Activated CD4-positive, CD25-positive, alpha-beta regulatory T cell treated with anti-CD3 and anti-CD28 coated beads, Interleukin-2, amount 50 U/mL, for 72 hours (primary cell): ENCODE measurements around the gene ZBTB7C.
A peak's percentile ranks its signal among the peaks of the same experiment; 100 is the strongest.

ENCODE experiments used
- DNase-seq: peaks from one replicate; pipeline ENCODE4 v3.0.0; 2021

Gene ZBTB7C

DNA sequence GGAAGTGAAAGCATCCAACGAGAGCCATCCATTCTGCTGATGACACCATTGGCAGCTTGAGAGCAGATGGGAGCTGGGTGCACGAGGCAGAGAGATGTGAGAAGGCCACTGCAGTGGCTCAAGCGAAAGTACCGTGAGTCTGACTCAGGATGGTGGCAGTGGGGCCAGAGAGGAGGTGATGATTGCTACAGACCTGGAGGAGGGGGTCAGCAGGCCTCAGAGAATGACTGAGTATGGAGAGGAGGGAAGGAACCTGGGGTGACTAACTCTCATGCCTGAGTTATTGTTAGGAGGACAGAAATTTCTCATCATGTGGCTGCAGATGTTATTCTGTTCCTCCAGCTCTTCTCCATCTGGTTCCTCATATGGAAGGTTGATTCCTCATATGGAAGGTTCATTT, 8.8 kb upstream of the ZBTB7C start:
- no peak for DNase-seq

DNA sequence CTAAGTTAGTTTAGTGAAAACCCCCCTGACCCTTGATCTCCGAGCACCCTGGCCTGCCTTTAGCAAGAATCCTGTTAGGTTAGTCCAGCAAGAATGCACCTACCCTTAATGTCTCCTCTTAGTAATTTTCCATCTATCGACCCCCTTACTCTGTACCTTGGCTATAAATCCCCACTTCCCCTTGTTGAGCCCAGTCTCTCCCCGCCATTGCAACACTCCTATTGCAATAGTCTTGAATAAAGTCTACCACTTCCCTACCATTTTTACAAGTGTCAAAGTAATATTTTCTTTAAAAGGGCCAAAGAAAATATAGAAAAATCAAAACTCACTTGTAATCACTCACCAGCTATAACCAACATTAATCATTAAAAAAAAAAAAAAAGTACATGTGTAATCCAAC, 4.2 kb upstream of the ZBTB7C start:
- no peak for DNase-seq

DNA sequence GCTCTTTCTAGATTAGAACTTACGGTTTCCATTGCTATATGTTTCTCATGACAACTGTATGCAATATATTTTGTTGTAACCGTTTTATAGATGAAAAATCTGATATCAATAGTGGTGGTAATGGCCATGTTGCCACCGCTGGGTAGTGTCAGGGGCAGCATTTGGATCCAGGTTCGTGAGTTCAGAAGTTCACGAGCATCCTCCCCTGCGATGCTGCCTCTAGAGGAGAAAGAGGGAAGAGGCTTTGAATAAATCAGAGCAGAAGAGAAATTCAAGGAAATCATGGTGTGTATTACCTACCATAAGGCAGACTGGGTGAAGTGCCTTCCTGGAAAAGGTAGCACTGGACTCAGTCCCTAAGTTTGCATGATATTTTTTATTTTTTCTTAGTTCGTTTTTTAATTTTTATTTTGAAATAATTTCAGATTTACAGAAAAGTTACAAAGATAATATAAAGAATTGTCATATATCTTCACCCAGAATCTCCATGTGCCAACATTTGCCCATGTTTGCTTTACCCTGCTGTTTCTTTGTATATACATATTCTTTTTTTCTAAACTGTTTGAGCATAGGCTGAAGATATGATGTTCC, 3.3 kb upstream of the ZBTB7C start:
- DNase-seq, result no peak

DNA sequence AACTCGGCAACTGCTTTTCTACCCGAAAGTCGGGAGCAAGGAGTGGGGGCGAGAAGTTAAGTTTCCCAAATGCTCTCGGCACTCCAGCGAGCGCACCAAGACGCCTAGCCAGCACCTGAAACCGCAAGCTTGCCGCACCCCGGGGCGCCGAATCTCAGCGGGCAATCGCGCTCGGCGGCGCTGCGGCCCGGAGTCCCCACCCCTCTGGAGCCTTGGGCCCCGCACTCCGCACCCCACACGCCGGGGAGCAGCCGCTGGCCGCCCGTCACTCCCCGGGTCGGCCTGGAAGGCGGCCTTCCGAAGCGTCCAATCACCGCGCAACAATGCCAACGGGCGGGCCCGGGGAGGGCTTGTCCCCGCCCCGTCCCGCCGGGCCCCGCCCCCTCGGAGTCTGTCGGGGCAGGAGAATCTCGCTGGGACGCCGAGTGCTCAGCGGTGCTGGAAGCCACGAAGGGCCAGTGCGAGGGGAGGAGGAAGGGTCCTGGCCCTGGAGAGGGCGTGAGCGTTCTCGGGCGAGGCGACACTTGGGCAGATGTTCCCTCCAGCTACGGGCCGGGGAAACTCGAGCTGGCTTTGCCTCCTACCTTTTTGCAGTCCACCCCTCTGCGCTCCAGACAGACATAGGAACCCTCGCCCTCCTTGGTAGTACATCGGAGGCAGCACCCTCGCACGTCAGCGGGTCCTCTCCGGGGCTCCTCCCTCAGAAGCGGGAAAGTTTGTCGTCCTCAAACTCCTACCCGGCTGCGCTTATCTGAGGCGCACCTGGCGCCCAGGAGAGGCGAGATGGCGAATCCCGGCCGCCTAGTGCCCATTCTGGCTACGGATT, 1.1 kb upstream of the ZBTB7C start:
- DNase-seq, result peak; percentile 74

GRCh38 chr18:48409591-48410094, 460 bp upstream of the ZBTB7C start:
- DNase-seq, result no peak

GRCh38 chr18:48408111-48408726, 964 bp downstream of the ZBTB7C start:
- DNase-seq, result no peak

- DNase-seq, result no peak
These were observed 1.8 kb downstream of the ZBTB7C start for GRCh38 chr18:48407358-48407757.

DNA sequence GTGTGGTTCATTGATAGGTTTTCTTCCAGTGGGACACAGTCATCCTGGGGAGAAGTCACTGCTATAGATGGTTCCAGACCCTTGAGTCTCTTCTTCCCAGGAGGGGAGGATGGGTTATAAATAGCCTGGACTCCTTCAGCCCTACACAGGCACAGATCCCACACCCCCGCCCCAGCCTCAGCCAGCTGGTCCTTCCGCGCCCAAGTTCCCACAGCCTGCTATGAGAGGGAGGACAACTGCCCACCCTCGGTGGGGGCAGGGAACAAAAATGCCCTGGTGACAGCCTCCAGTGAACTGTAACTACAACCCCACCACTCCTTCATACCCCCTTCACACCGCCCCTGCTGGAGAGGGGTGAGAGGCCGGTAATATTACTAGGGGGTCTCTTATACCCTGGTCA, 3.2 kb downstream of the ZBTB7C start:
- no peak for DNase-seq

DNA sequence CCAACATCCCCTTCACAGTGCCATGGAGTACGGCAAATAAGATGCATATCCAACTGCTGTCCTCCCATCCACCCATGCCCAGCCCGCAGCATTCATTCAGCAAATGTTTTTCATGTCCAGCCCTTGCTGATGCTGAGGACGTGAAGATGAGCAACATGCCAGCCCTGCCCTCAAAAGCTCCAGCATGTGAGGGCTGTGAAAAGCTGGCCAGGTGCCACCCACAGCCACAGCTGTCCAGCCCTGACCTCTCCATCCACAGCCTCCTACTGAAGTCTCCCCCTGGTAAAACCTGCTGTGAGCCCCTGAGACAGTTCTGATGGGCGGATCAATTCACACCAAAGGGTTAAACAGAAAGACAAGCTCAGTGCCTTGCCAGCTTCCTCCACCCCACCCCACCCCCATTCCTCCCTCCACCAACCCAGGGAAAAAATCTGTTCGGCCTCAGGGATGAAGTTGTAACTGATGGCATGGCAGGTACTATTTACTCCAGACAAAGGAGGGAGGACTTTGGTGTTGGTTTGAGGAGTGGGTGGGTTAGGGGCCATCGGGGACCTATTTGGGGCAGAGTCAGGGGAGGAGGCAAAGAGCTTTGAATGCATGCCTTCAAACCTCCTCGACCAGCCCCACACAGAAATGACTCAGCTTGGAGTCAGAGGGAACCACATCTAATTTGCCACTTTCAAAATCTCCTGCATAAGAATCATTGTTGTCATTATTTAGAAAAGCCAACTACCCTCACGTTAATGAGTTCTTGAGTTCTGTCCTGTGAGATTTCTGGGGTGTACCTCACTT, 4.3 kb downstream of the ZBTB7C start:
- no peak for DNase-seq

DNA sequence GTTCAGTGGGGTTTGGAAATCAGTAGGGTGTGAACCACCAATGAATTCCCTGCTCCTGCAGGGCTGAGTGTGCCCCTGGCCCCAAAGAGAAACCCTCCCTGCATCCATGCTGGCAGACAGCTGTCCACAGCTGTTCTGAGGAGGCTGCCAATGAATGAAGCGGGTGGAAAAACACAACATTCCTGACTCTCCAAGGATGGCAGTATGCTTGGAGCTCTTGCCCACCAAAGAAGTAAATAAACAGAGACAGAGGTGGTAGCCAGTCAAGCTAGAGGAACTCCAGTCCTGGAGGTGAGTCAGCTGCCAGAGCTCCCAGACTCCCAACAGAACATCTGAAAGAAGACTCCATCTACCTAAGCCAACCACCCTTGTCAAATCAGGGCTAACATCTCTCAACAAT, 6.2 kb downstream of the ZBTB7C start:
- DNase-seq, result no peak

DNA sequence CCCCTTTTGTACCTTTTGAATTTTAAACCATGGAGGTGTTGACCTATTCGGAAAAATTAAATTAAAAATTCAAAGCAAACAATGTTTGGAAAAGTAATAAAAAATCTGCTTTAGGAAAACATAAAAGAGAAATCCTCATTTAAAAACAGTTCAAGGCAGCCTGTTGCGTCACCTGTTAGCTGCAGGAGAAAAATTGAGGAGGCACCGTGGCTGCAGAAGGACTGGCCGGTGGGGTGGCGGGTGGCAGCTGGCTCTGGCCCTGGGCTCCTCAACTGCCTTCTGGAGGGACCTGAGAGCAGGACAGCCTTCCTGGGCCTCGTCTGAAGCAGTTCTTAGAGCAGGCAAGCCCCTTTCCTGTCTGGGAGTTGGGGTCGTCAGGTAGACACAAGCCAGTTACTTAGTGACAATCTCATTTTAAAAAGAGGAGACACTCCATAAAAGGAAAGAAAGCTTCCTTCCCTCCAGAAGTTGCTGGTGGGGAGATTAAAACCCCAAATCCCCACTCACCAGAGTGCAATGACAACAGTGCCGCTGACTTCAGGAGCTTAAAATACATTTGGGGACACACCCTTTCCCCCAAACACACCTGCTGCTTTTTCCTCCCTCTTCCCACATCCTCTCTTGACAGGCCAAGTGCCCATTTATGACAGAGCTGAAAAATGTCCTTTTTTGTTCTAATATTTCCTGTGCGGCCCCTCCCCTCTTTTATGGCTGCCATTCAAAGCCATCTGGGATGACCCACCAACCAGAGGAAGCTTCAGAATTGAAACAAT, 9.7 kb downstream of the ZBTB7C start:
- no peak for DNase-seq

- DNase-seq, result no peak
These were observed 11.1 kb downstream of the ZBTB7C start for GRCh38 chr18:48398074-48398473.

DNA sequence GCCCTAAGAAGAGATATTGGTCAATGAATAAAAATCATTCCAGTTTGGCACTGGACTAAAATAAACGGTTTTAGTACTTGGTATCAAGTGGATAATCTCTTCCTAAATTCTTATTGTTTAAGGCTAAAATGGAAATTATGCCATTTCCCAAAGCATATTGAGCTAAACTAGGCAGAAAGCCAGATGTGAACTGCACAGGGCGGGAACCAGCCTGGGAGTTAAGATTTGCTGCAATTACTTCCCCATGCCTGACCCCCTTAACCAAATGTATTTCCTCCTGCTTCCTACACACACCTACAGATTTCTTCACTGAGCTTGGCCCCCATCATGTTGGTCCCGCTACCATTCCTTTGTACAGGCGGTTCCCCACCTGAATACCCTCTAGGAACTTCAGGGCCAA, 12.2 kb downstream of the ZBTB7C start:
- no peak for DNase-seq

DNA sequence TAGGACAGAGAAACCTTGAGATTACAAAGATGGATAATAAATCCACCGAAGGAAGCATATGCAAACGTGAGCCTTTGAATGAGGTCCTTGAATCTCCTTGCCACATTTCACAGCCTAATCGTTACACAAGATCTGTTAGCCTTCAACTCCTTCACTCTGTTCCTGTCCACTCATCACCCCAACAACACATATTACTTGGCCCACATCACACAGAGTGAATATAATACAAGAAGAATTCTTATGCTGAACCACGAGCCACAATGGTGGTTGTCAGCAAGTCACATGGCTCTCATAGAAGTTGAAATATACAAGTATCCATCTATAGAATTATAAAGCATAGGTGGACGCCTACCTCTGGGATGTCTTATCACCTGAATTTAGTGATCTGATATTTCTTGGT, 12.6 kb downstream of the ZBTB7C start:
- no peak for DNase-seq

GRCh38 chr18:48395646-48396045, 13.5 kb downstream of the ZBTB7C start:
- DNase-seq, result no peak

GRCh38 chr18:48394176-48394575, 15.0 kb downstream of the ZBTB7C start:
- DNase-seq, result no peak

DNA sequence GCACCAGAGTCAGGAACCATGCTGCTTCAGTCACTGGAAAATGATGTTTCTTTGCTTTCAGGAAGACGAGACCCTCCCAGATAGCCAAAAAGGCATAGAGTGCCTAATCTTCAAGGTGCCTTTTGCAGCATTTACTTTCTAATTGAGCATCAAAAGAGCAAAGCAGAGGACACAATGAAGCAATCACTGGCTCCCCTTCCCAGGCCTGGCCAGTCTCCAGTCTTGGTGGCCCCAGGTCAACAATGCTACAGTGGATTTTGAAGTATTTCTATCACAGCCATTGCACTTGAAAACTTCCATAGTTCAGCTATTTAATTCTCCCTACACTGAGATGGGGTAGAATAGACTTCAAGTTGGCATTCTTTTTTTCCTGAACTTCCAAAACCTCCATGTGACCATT, 15.4 kb downstream of the ZBTB7C start:
- DNase-seq, result no peak

GRCh38 chr18:48393170-48393569, 16.0 kb downstream of the ZBTB7C start:
- DNase-seq, result no peak

DNA sequence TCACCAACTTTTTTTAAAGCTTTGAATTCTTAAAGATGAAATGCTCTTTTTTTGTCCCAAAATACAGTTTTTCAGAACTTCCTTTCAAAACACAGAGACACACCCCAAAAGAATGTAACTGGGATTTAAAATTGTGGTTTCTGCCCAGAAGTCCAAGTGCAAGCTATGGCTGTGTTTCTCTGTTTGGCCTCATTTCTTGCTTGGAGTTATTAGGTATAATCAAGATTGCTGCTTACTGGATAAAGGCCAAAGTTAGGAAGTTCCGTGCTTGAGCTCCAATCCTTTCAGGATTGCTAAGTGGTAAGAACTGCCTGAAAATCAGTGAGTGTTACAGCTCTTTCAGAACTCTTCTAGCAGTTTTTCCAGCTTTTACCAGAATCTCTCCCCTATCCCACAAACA, 16.9 kb downstream of the ZBTB7C start:
- no peak for DNase-seq

- DNase-seq, result no peak
These were observed 17.3 kb downstream of the ZBTB7C start for GRCh38 chr18:48391868-48392267.

DNA sequence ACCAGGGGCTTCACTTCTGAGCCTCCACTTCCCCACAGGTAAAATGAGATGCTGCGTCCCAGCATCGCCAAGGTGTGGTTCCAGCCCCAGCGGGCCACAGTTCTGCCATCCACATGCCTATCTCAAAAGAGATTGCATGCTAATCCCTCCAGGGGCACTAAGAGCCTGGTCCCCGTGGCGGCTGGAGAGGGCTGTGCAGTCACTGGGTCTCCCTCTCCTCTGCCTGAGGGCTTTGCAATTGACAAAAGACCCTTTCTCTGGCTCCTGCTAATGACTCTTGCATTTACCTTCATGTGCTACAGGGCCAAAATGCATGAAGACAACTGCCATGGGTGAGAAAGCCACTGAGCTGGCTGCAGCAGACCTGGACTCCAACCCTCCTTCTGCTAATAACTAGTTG, 18.5 kb downstream of the ZBTB7C start:
- no peak for DNase-seq

GRCh38 chr18:48388478-48388877, 20.7 kb downstream of the ZBTB7C start:
- DNase-seq, result no peak

DNA sequence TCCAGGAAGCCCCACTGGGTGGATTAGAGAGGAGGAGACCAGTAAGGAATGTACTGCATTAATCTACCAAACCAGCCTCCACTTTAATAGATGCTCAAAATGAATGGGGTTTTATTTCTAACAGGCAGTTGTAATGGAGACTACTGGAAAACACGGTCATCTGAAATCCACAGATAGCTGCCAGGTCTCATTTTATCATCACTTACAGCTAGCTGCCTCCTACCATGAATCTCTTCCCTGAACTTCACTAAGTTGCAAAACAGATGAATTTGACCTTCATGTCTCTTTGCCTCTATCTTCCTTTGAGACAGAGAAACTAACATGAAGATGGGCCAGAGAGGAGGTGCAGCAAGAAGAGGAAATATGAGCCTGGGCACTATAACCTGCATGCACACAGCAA, 21.9 kb downstream of the ZBTB7C start:
- no peak for DNase-seq
